GM23338 (cell line): Measurements from ENCODE around the gene ESR1. TPM values are rescaled to one million over a fixed set of nuclear protein-coding genes. Genes with fewer than 3 reads are reported as not detected.

Experiments
- ATAC-seq: fragments of 200-7000 bp; cut with Tn5 transposase; 3 replicates; pipeline ENCODE4 v1.9.1; 2020
- DNase-seq: peaks from one replicate; pipeline ENCODE4 v3.0.0-alpha.2; 2015; ENCODE audit warnings: low spot score
- H2AFZ ChIP-seq: fragments of 200-600 bp; sonication (generic); 2 replicates; pipeline ENCODE4 v1.8.0; 2016; ENCODE audit warnings: antibody characterized with exemption, mild to moderate bottlenecking, moderate library complexity
- H3F3A ChIP-seq: fragments of 200-600 bp; sonication (generic); replicated peaks from 2 replicates; pipeline ENCODE4 v1.8.0; 2017; ENCODE audit warnings: antibody characterized with exemption, mixed run types, low read depth
- H3K27ac ChIP-seq: fragments of 200-600 bp; sonication (generic); 2 replicates; pipeline ENCODE4 v1.6.1; 2016; ENCODE audit warnings: low read depth
- H3K27me3 ChIP-seq: fragments of 200-600 bp; sonication (generic); 2 replicates; pipeline ENCODE4 v1.8.0; 2016; ENCODE audit warnings: mild to moderate bottlenecking, mixed run types, moderate library complexity; ENCODE audit not compliant: insufficient read depth
- H3K36me3 ChIP-seq: fragments of 200-600 bp; sonication (generic); 2 replicates; pipeline ENCODE4 v1.8.0; 2016; ENCODE audit warnings: mild to moderate bottlenecking; ENCODE audit not compliant: insufficient read depth
- H3K4me1 ChIP-seq: fragments of 200-600 bp; sonication (generic); 2 replicates; pipeline ENCODE4 v1.8.0; 2016; ENCODE audit warnings: mild to moderate bottlenecking, moderate library complexity; ENCODE audit not compliant: insufficient read depth
- H3K4me2 ChIP-seq: fragments of 200-600 bp; sonication (generic); 2 replicates; pipeline ENCODE4 v1.7.1; 2017; ENCODE audit warnings: mixed run types
- H3K4me3 ChIP-seq: fragments of 200-600 bp; sonication (generic); 2 replicates; pipeline ENCODE4 v1.6.1; 2016; ENCODE audit warnings: mixed run types
- H3K79me2 ChIP-seq: fragments of 200-600 bp; sonication (generic); replicated peaks from 2 replicates; pipeline ENCODE4 v1.8.0; 2017; ENCODE audit warnings: mild to moderate bottlenecking; ENCODE audit not compliant: insufficient read depth
- H3K9me2 ChIP-seq: fragments of 200-600 bp; sonication (generic); 2 replicates; pipeline ENCODE4 v1.8.0; 2017; ENCODE audit not compliant: insufficient read depth
- H4K20me1 ChIP-seq: fragments of 200-600 bp; sonication (generic); replicated peaks from 2 replicates; pipeline ENCODE4 v1.8.0; 2017; ENCODE audit warnings: mild to moderate bottlenecking; ENCODE audit not compliant: insufficient read depth
- H3K27ac Mint-ChIP-seq: 2 replicates; pipeline ENCODE4 v1.8.0; 2020; ENCODE audit warnings: inconsistent platforms, mild to moderate bottlenecking, moderate library complexity, mixed read lengths
- H3K27me3 Mint-ChIP-seq: 3 replicates; pipeline ENCODE4 v1.8.0; 2022; ENCODE audit warnings: low read depth, mild to moderate bottlenecking, moderate library complexity, mixed read lengths, inconsistent platforms; ENCODE audit not compliant: insufficient read depth, poor library complexity
- H3K36me3 Mint-ChIP-seq: 3 replicates; pipeline ENCODE4 v1.8.0; 2021; ENCODE audit warnings: low read depth, mild to moderate bottlenecking, inconsistent platforms, moderate library complexity, mixed read lengths
- H3K4me1 Mint-ChIP-seq: 3 replicates; pipeline ENCODE4 v1.8.0; 2020; ENCODE audit warnings: mild to moderate bottlenecking, inconsistent platforms, mixed read lengths
- H3K4me3 Mint-ChIP-seq: 3 replicates; pipeline ENCODE4 v1.8.0; 2021; ENCODE audit warnings: moderate library complexity, mild to moderate bottlenecking, inconsistent platforms, mixed read lengths
- H3K9me3 Mint-ChIP-seq: 3 replicates; pipeline ENCODE4 v1.8.0; 2020; ENCODE audit warnings: moderate library complexity, mild to moderate bottlenecking, inconsistent platforms, mixed read lengths
- CREB1 ChIP-seq: fragments of 250-450 bp; sonication (Bioruptor Pico); IDR thresholded peaks from 2 replicates; pipeline ENCODE4 v1.5.0; 2020; ENCODE audit warnings: low read depth, mild to moderate bottlenecking, moderate library complexity
- EZH2 ChIP-seq: fragments of 200-600 bp; sonication (generic); IDR thresholded peaks from one replicate; pipeline ENCODE4 v1.8.0; 2017; ENCODE audit warnings: antibody characterized with exemption, mild to moderate bottlenecking, low read depth; ENCODE audit not compliant: unreplicated experiment
- EZH2phosphoT487 ChIP-seq: fragments of 200-600 bp; sonication (generic); IDR thresholded peaks from one replicate; pipeline ENCODE4 v1.8.1; 2018; ENCODE audit warnings: antibody characterized with exemption; ENCODE audit not compliant: unreplicated experiment
- JUNB ChIP-seq: IDR thresholded peaks from one replicate; pipeline ENCODE4 v1.6.1; 2016; ENCODE audit warnings: antibody characterized with exemption; ENCODE audit not compliant: unreplicated experiment
- NANOG ChIP-seq: IDR thresholded peaks from 2 replicates; pipeline ENCODE4 v1.6.1; 2016; ENCODE audit warnings: antibody characterized with exemption, borderline replicate concordance
- POLR2AphosphoS5 ChIP-seq: IDR thresholded peaks from 2 replicates; pipeline ENCODE4 v1.6.1; 2016; ENCODE audit warnings: antibody characterized with exemption, low read depth
- ZNF114 ChIP-seq: fragments of 250-450 bp; sonication (Bioruptor Pico); IDR thresholded peaks from 2 replicates; pipeline ENCODE4 v1.5.0; 2020; ENCODE audit warnings: mild to moderate bottlenecking, moderate library complexity
- ZNF331 ChIP-seq: fragments of 250-450 bp; sonication (Bioruptor Pico); IDR thresholded peaks from 2 replicates; pipeline ENCODE4 v1.5.0; 2020; ENCODE audit warnings: low read depth, mild to moderate bottlenecking, moderate library complexity
- polyA plus RNA-seq: library from polyadenylated mRNA; unstranded; fragments of >200 nt; fragmentation: Nextera tagmentation; extraction: Ambion mirVana; gene quantifications from 2 replicates; pipeline ENCODE4 v1.2.1, GENCODE V29; 2016
- total RNA-seq: library from RNA; depleted of rRNA; stranded (reverse); fragments of >200 nt; shearing (Covaris generic); gene quantifications from 2 replicates; pipeline ENCODE4 v1.2.3, GENCODE V29; 2014
- TF ChIP-seq, protein P1 (sequence below): IDR thresholded peaks from one replicate; pipeline ENCODE4 v1.6.1; 2018; ENCODE audit warnings: antibody characterized with exemption; ENCODE audit not compliant: unreplicated experiment
- TF ChIP-seq, protein P2 (sequence below), 2 experiments: fragments of 200-600 bp in 1 of 2; sonication (generic) in 1 of 2; conservative IDR thresholded peaks; 2 replicates each; pipeline versions ENCODE4 v1.5.1 to v1.6.1; 2016 to 2017; ENCODE audit warnings: antibody characterized with exemption in 2 of 2, low read depth in 2 of 2, mild to moderate bottlenecking in 2 of 2, moderate library complexity in 1 of 2
- TF ChIP-seq, protein P3 (sequence below): IDR thresholded peaks from 2 replicates; pipeline ENCODE4 v1.6.1; 2016; ENCODE audit warnings: antibody characterized with exemption

ESR1 gene
- total and polyA plus RNA-seq, 2 experiments from 2014 or later: 0.94 TPM; not detected in 1

DNA sequence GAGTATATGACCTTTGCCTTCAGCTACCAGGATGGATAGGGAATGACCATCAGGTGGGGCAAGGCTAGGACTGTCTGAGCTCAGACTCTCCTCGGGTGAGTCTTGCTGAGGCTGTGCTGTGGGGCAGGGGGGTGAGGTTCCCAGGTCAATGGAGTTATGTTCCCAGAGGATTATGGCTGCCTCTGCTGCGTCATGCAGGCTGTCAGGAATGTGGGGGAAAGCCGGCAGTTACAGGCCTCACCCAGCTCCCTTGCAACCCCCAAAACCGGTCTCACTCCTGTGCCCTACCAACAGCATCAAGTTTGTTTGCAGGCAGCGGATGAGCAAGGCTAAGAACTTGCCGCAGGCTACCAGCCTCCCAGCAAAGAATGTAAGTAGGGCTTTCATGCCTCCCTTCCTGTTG, 93.5 kb downstream of the ESR1 start:
- ATAC-seq (no peak; the same call in 2 of the 3 replicates), DNase-seq (no peak)
- no peaks in the 10 kb centered on the region for H3K36me3 ChIP-seq
- peaks cover 5% of the 10 kb centered on the region; the same call in 1 of the 2 replicates for H3K4me1 ChIP-seq
- H3K4me3 Mint-ChIP-seq: no peak overlapping the region
- no peaks in the 10 kb centered on the region for H3K9me2 ChIP-seq
- H3K27ac ChIP-seq: no peak overlapping the region
- H3K9me3 Mint-ChIP-seq: peaks cover 21% of the 10 kb centered on the region
- H3K79me2 ChIP-seq: no peaks in the 10 kb centered on the region
- H4K20me1 ChIP-seq: no peaks in the 10 kb centered on the region
- H3K4me1 Mint-ChIP-seq: peaks cover 12% of the 10 kb centered on the region
- 0 out of 2 replicates have a peak overlapping the region, but pooled peaks have one; percentile 57 for H3K27ac Mint-ChIP-seq
- no peak for TF ChIP-seq EZH2
- TF ChIP-seq CREB1: no peak
- no peak for TF ChIP-seq NANOG
- TF ChIP-seq, protein P1, sequence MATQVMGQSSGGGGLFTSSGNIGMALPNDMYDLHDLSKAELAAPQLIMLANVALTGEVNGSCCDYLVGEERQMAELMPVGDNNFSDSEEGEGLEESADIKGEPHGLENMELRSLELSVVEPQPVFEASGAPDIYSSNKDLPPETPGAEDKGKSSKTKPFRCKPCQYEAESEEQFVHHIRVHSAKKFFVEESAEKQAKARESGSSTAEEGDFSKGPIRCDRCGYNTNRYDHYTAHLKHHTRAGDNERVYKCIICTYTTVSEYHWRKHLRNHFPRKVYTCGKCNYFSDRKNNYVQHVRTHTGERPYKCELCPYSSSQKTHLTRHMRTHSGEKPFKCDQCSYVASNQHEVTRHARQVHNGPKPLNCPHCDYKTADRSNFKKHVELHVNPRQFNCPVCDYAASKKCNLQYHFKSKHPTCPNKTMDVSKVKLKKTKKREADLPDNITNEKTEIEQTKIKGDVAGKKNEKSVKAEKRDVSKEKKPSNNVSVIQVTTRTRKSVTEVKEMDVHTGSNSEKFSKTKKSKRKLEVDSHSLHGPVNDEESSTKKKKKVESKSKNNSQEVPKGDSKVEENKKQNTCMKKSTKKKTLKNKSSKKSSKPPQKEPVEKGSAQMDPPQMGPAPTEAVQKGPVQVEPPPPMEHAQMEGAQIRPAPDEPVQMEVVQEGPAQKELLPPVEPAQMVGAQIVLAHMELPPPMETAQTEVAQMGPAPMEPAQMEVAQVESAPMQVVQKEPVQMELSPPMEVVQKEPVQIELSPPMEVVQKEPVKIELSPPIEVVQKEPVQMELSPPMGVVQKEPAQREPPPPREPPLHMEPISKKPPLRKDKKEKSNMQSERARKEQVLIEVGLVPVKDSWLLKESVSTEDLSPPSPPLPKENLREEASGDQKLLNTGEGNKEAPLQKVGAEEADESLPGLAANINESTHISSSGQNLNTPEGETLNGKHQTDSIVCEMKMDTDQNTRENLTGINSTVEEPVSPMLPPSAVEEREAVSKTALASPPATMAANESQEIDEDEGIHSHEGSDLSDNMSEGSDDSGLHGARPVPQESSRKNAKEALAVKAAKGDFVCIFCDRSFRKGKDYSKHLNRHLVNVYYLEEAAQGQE: no peak
- no peak for TF ChIP-seq ZNF331 (CRISPR knock-in tag)
- no peak for TF ChIP-seq POLR2AphosphoS5
- no peak for TF ChIP-seq ZNF114 (CRISPR knock-in tag)
- no peak for TF ChIP-seq JUNB
- TF ChIP-seq EZH2phosphoT487: no peak
- peaks cover 5% of the 10 kb centered on the region for H3K27me3 Mint-ChIP-seq
- no peak overlapping the region for H2AFZ ChIP-seq
- no peaks in the 10 kb centered on the region for H3F3A ChIP-seq
- H3K27me3 ChIP-seq: no peaks in the 10 kb centered on the region
- no peak overlapping the region for H3K4me2 ChIP-seq
- no peak overlapping the region for H3K4me3 ChIP-seq
- peaks cover 16% of the 10 kb centered on the region for H3K36me3 Mint-ChIP-seq

DNA sequence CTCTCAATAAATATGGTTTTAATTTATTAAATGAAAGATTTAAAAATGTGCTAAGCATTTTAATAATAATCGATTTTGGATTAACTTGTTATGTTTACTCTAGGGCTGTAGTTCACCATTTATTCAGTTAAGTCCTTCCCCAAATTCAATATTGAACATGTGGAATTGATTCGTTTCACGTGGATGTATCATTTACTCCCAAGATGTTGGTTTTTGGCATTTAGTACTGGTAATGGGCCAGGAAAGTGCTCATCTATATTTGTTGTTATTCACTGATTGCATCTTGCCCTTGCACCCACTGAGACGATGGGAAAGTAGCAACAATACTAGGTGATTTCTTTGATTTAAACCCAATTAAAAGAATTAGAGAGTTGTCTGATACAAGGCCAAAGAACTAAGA, 97.1 kb downstream of the ESR1 start:
- peaks cover 12% of the 10 kb centered on the region for H3K36me3 Mint-ChIP-seq
- no peaks in the 10 kb centered on the region for H3F3A ChIP-seq
- H3K36me3 ChIP-seq: no peaks in the 10 kb centered on the region
- no peaks in the 10 kb centered on the region for H4K20me1 ChIP-seq
- H3K9me3 Mint-ChIP-seq: peaks cover 12% of the 10 kb centered on the region
- H3K4me1 ChIP-seq: peaks cover 5% of the 10 kb centered on the region; the same call in 1 of the 2 replicates
- H3K27ac Mint-ChIP-seq: no peak overlapping the region
- peaks cover 12% of the 10 kb centered on the region for H3K4me1 Mint-ChIP-seq
- H3K27me3 ChIP-seq: no peaks in the 10 kb centered on the region
- H3K4me3 ChIP-seq: no peak overlapping the region
- H2AFZ ChIP-seq: no peak overlapping the region
- no peak overlapping the region for H3K4me2 ChIP-seq
- no peaks in the 10 kb centered on the region for H3K9me2 ChIP-seq
- DNase-seq (no peak), ATAC-seq (no peak)
- H3K79me2 ChIP-seq: no peaks in the 10 kb centered on the region
- peaks cover 5% of the 10 kb centered on the region for H3K27me3 Mint-ChIP-seq
- no peak overlapping the region for H3K27ac ChIP-seq
- H3K4me3 Mint-ChIP-seq: no peak overlapping the region
- TF ChIP-seq EZH2: no peak
- TF ChIP-seq, protein P2, sequence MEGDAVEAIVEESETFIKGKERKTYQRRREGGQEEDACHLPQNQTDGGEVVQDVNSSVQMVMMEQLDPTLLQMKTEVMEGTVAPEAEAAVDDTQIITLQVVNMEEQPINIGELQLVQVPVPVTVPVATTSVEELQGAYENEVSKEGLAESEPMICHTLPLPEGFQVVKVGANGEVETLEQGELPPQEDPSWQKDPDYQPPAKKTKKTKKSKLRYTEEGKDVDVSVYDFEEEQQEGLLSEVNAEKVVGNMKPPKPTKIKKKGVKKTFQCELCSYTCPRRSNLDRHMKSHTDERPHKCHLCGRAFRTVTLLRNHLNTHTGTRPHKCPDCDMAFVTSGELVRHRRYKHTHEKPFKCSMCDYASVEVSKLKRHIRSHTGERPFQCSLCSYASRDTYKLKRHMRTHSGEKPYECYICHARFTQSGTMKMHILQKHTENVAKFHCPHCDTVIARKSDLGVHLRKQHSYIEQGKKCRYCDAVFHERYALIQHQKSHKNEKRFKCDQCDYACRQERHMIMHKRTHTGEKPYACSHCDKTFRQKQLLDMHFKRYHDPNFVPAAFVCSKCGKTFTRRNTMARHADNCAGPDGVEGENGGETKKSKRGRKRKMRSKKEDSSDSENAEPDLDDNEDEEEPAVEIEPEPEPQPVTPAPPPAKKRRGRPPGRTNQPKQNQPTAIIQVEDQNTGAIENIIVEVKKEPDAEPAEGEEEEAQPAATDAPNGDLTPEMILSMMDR (conservative IDR thresholded peaks at IDR 0.05; ENCODE audit: low read depth in 2 of 2): no peak
- no peak for TF ChIP-seq CREB1
- TF ChIP-seq NANOG: no peak
- TF ChIP-seq, protein P3, sequence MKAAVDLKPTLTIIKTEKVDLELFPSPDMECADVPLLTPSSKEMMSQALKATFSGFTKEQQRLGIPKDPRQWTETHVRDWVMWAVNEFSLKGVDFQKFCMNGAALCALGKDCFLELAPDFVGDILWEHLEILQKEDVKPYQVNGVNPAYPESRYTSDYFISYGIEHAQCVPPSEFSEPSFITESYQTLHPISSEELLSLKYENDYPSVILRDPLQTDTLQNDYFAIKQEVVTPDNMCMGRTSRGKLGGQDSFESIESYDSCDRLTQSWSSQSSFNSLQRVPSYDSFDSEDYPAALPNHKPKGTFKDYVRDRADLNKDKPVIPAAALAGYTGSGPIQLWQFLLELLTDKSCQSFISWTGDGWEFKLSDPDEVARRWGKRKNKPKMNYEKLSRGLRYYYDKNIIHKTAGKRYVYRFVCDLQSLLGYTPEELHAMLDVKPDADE: no peak
- no peak for TF ChIP-seq ZNF331 (CRISPR knock-in tag)
- TF ChIP-seq ZNF114 (CRISPR knock-in tag): no peak
- TF ChIP-seq EZH2phosphoT487: no peak
